HepG2 (cell line): Measurements from ENCODE around the gene G6PD. TPM values are rescaled to one million over a fixed set of nuclear protein-coding genes. Genes with fewer than 3 reads are reported as not detected.
A peak's percentile ranks its signal among the peaks of the same experiment; 100 is the strongest.

Experiments used
- CCDC6 ChIP-seq: sonication (generic); formaldehyde crosslinking; IDR thresholded peaks from 2 replicates; pipeline ENCODE4 v1.8.1; 2022; ENCODE audit warnings: mild to moderate bottlenecking, missing genetic modification reagents, moderate library complexity
- FLYWCH1 ChIP-seq: sonication (generic); formaldehyde crosslinking; IDR thresholded peaks from 2 replicates; pipeline ENCODE4 v1.8.1; 2023; ENCODE audit warnings: mild to moderate bottlenecking, missing genetic modification reagents
- NFE2L1 ChIP-seq: sonication (generic); formaldehyde crosslinking; IDR thresholded peaks from 2 replicates; pipeline ENCODE4 v1.4.0; 2020; ENCODE audit warnings: missing genetic modification reagents, mild to moderate bottlenecking, borderline replicate concordance
- SALL1 ChIP-seq: sonication (generic); formaldehyde crosslinking; IDR thresholded peaks from 2 replicates; pipeline ENCODE4 v1.8.0; 2022; ENCODE audit warnings: mild to moderate bottlenecking, missing genetic modification reagents
- SNAPC2 ChIP-seq: sonication (generic); formaldehyde crosslinking; IDR thresholded peaks from 2 replicates; pipeline ENCODE4 v1.8.1; 2022; ENCODE audit warnings: mild to moderate bottlenecking, missing genetic modification reagents
- ZFP90 ChIP-seq: sonication (generic); formaldehyde crosslinking; IDR thresholded peaks from 2 replicates; pipeline ENCODE4 v1.8.0; 2022; ENCODE audit warnings: missing genetic modification reagents, mild to moderate bottlenecking, inconsistent platforms, borderline replicate concordance
- ZNF546 ChIP-seq: sonication (generic); formaldehyde crosslinking; conservative IDR thresholded peaks from 2 replicates; pipeline ENCODE4 v1.8.1; 2023; ENCODE audit warnings: mild to moderate bottlenecking, missing genetic modification reagents
- polyA plus RNA-seq, 8 experiments: library from polyadenylated mRNA; depleted of rRNA in 3 of 8; stranded (reverse) in 7 of 8; unstranded in 1 of 8; fragments of >200 nt; fragmentation: Illumina TruSeq in 4 of 8; extraction: Trizol in 4 of 8; gene quantifications; 2 replicates each; pipeline versions ENCODE4 v1.2.1 to v1.2.3, GENCODE V29; 2011 to 2016; ENCODE audit warnings: low read depth in 4 of 8, missing spikeins in 1 of 8, mixed read lengths in 1 of 8; ENCODE audit not compliant: insufficient read depth in 1 of 8
- total RNA-seq, 5 experiments: library from RNA; depleted of rRNA; stranded (reverse); fragments of >200 nt; fragmentation: Illumina TruSeq; extraction: Trizol; gene quantifications; 2 replicates each; pipeline ENCODE4 v1.2.3, GENCODE V29; 2016; ENCODE audit warnings: low read depth in 1 of 5
- TF ChIP-seq, protein P1 (sequence below): sonication (generic); formaldehyde crosslinking; IDR thresholded peaks from 2 replicates; pipeline ENCODE4 v1.5.0; 2020; ENCODE audit warnings: mild to moderate bottlenecking, missing genetic modification reagents
- TF ChIP-seq, protein P2 (sequence below): sonication (generic); formaldehyde crosslinking; IDR thresholded peaks from 2 replicates; pipeline ENCODE4 v1.5.1; 2020; ENCODE audit warnings: missing genetic modification reagents, mild to moderate bottlenecking, borderline replicate concordance
- TF ChIP-seq, protein P3 (sequence below): sonication (generic); formaldehyde crosslinking; IDR thresholded peaks from 2 replicates; pipeline ENCODE4 v1.5.0; 2020; ENCODE audit warnings: missing genetic modification reagents
- TF ChIP-seq, protein P4 (sequence below): sonication (generic); formaldehyde crosslinking; IDR thresholded peaks from 2 replicates; pipeline ENCODE4 v1.5.0; 2020; ENCODE audit warnings: mild to moderate bottlenecking, missing genetic modification reagents, borderline replicate concordance
- TF ChIP-seq, protein P5 (sequence below), 2 experiments: sonication (generic) in 1 of 2; formaldehyde crosslinking in 1 of 2; IDR thresholded peaks; 2 replicates each; pipeline versions ENCODE4 v1.5.1 to v1.6.1; 2011 to 2020; ENCODE audit warnings: borderline replicate concordance in 1 of 2, low read depth in 1 of 2, low read length in 1 of 2, mild to moderate bottlenecking in 1 of 2, missing genetic modification reagents in 1 of 2, moderate library complexity in 1 of 2

Gene G6PD
- total and polyA plus RNA-seq, 2 of the 13 experiments (the other 11 are each of a cell fraction or from before 2014, with no cell fraction given), result 18.8 to 28.8 TPM

DNA sequence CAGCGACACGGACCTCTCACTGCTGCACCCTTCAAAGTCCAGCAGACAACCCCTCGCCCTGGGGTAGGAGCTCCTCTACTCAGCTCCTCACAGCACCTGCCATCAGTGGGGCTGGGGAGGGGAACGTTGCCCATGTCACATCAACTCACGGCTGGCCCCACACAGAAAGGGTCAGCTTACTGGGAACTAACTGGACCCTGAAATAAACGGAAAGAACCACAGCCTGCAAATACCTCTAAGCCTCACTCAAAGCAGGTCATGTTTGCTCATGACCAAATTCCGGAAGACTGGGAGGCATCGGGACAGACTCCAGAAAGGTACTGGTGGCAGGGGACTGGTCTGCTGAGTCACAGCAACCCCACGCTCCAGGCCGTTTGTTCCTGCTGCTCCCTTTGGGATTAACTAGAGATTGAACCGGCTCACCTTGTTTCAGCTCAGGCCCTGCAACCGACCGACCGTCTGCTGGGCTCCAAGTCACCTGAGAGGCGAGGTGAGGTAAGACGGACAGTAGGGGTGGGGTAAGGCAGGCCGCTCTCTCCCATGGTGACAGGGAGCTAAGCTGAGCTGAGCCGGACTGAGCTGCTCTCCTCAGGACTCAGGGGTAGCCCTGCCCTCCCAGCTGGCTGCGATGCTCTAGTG lies 5.6 kb downstream of the G6PD start (continued):
- TF ChIP-seq, protein P1, sequence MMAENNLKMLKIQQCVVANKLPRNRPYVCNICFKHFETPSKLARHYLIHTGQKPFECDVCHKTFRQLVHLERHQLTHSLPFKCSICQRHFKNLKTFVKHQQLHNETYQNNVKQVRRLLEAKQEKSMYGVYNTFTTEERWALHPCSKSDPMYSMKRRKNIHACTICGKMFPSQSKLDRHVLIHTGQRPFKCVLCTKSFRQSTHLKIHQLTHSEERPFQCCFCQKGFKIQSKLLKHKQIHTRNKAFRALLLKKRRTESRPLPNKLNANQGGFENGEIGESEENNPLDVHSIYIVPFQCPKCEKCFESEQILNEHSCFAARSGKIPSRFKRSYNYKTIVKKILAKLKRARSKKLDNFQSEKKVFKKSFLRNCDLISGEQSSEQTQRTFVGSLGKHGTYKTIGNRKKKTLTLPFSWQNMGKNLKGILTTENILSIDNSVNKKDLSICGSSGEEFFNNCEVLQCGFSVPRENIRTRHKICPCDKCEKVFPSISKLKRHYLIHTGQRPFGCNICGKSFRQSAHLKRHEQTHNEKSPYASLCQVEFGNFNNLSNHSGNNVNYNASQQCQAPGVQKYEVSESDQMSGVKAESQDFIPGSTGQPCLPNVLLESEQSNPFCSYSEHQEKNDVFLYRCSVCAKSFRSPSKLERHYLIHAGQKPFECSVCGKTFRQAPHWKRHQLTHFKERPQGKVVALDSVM (CRISPR knock-in tag), result no peak
- no peak for TF ChIP-seq ZNF546 (CRISPR knock-in tag)
- TF ChIP-seq CCDC6 (CRISPR knock-in tag), result no peak
- TF ChIP-seq, protein P2, sequence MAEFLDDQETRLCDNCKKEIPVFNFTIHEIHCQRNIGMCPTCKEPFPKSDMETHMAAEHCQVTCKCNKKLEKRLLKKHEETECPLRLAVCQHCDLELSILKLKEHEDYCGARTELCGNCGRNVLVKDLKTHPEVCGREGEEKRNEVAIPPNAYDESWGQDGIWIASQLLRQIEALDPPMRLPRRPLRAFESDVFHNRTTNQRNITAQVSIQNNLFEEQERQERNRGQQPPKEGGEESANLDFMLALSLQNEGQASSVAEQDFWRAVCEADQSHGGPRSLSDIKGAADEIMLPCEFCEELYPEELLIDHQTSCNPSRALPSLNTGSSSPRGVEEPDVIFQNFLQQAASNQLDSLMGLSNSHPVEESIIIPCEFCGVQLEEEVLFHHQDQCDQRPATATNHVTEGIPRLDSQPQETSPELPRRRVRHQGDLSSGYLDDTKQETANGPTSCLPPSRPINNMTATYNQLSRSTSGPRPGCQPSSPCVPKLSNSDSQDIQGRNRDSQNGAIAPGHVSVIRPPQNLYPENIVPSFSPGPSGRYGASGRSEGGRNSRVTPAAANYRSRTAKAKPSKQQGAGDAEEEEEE (CRISPR knock-in tag), result no peak
- TF ChIP-seq, protein P3, sequence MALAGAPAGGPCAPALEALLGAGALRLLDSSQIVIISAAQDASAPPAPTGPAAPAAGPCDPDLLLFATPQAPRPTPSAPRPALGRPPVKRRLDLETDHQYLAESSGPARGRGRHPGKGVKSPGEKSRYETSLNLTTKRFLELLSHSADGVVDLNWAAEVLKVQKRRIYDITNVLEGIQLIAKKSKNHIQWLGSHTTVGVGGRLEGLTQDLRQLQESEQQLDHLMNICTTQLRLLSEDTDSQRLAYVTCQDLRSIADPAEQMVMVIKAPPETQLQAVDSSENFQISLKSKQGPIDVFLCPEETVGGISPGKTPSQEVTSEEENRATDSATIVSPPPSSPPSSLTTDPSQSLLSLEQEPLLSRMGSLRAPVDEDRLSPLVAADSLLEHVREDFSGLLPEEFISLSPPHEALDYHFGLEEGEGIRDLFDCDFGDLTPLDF (CRISPR knock-in tag), result no peak
- no peak for TF ChIP-seq NFE2L1 (CRISPR knock-in tag)
- TF ChIP-seq, protein P4, sequence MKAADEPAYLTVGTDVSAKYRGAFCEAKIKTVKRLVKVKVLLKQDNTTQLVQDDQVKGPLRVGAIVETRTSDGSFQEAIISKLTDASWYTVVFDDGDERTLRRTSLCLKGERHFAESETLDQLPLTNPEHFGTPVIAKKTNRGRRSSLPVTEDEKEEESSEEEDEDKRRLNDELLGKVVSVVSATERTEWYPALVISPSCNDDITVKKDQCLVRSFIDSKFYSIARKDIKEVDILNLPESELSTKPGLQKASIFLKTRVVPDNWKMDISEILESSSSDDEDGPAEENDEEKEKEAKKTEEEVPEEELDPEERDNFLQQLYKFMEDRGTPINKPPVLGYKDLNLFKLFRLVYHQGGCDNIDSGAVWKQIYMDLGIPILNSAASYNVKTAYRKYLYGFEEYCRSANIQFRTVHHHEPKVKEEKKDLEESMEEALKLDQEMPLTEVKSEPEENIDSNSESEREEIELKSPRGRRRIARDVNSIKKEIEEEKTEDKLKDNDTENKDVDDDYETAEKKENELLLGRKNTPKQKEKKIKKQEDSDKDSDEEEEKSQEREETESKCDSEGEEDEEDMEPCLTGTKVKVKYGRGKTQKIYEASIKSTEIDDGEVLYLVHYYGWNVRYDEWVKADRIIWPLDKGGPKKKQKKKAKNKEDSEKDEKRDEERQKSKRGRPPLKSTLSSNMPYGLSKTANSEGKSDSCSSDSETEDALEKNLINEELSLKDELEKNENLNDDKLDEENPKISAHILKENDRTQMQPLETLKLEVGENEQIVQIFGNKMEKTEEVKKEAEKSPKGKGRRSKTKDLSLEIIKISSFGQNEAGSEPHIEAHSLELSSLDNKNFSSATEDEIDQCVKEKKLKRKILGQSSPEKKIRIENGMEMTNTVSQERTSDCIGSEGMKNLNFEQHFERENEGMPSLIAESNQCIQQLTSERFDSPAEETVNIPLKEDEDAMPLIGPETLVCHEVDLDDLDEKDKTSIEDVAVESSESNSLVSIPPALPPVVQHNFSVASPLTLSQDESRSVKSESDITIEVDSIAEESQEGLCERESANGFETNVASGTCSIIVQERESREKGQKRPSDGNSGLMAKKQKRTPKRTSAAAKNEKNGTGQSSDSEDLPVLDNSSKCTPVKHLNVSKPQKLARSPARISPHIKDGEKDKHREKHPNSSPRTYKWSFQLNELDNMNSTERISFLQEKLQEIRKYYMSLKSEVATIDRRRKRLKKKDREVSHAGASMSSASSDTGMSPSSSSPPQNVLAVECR (CRISPR knock-in tag), result peak; percentile 44; the same call in 1 of the 2 replicates
- TF ChIP-seq SALL1, result peak; percentile 51
- TF ChIP-seq SNAPC2 (CRISPR knock-in tag), result no peak
- TF ChIP-seq FLYWCH1 (CRISPR knock-in tag), result no peak
- no peak for TF ChIP-seq ZFP90 (CRISPR knock-in tag)
- TF ChIP-seq, protein P5, sequence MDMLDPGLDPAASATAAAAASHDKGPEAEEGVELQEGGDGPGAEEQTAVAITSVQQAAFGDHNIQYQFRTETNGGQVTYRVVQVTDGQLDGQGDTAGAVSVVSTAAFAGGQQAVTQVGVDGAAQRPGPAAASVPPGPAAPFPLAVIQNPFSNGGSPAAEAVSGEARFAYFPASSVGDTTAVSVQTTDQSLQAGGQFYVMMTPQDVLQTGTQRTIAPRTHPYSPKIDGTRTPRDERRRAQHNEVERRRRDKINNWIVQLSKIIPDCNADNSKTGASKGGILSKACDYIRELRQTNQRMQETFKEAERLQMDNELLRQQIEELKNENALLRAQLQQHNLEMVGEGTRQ (IDR thresholded peaks at IDR 0.05; ENCODE audit: low read depth, low read length), result no peak
- TF ChIP-seq, protein P5 (CRISPR knock-in tag; IDR thresholded peaks at IDR 0.05; ENCODE audit: borderline replicate concordance), result no peak
